ENCODE results near the gene ZSCAN32.

The ZSCAN32 gene

GRCh38 chr16:3358871-3359270 lies 41.9 kb downstream of the ZSCAN32 start:
- no peak overlapping the region for H3K27ac ChIP-seq (ENCODE audit: low read depth, low read length)
- no peaks in the 10 kb centered on the region for H3F3A ChIP-seq (ENCODE audit: insufficient read depth)
- H2AFZ ChIP-seq (ENCODE audit: low read depth, low read length, severe bottlenecking): no peak overlapping the region
- H3K9ac ChIP-seq (ENCODE audit: low read length): no peak overlapping the region
- H3K9me3 ChIP-seq (ENCODE audit: insufficient read depth, low read length): no peaks in the 10 kb centered on the region
- H3K4me2 ChIP-seq (ENCODE audit: low read depth, low read length, poor library complexity, severe bottlenecking): no peak overlapping the region
- TF ChIP-seq EZH2phosphoT487 (conservative IDR thresholded peaks at IDR 0.05; ENCODE audit: low read length): no peak
- TF ChIP-seq CTCF (IDR thresholded peaks at IDR 0.05; ENCODE audit: insufficient read depth, low read length, poor library complexity, severe bottlenecking): no peak
- no peak overlapping the region for H3K4me3 ChIP-seq (ENCODE audit: insufficient read depth, low read length, poor library complexity, severe bottlenecking)
- H4K20me1 ChIP-seq (ENCODE audit: low read depth, low read length): no peaks in the 10 kb centered on the region
- no peaks in the 10 kb centered on the region for H3K36me3 ChIP-seq (ENCODE audit: low read length)
- no peaks in the 10 kb centered on the region for H3K9me2 ChIP-seq (replicated peaks; ENCODE audit: insufficient read depth, low read length)
- no peaks in the 10 kb centered on the region for H3K27me3 ChIP-seq (ENCODE audit: low read length)
- H3K79me2 ChIP-seq (ENCODE audit: insufficient read depth, low read length): no peaks in the 10 kb centered on the region

GRCh38 chr16:3356118-3356517 lies 44.7 kb downstream of the ZSCAN32 start:
- Histone ChIP-seq H3K4me2 (ENCODE audit: low read depth, low read length, poor library complexity, severe bottlenecking) (no peak overlapping the region), H3K9me2 (replicated peaks; ENCODE audit: insufficient read depth, low read length) (no peaks in the 10 kb centered on the region), H3K9me3 (ENCODE audit: insufficient read depth, low read length) (no peaks in the 10 kb centered on the region), H3K36me3 (ENCODE audit: low read length) (no peaks in the 10 kb centered on the region), H3F3A (ENCODE audit: insufficient read depth) (0 out of 2 replicates have a peak, but pooled peaks cover 5% of the 10 kb centered on the region), H2AFZ (ENCODE audit: low read depth, low read length, severe bottlenecking) (no peak overlapping the region), H3K9ac (ENCODE audit: low read length) (no peak overlapping the region), H3K27ac (ENCODE audit: low read depth, low read length) (no peak overlapping the region), H3K79me2 (ENCODE audit: insufficient read depth, low read length) (no peaks in the 10 kb centered on the region), H3K27me3 (ENCODE audit: low read length) (no peaks in the 10 kb centered on the region), H4K20me1 (ENCODE audit: low read depth, low read length) (no peaks in the 10 kb centered on the region), H3K4me3 (ENCODE audit: insufficient read depth, low read length, poor library complexity, severe bottlenecking) (no peak overlapping the region)
- no peak for TF ChIP-seq CTCF (IDR thresholded peaks at IDR 0.05; ENCODE audit: insufficient read depth, low read length, poor library complexity, severe bottlenecking)
- TF ChIP-seq EZH2phosphoT487 (conservative IDR thresholded peaks at IDR 0.05; ENCODE audit: low read length): no peak

GRCh38 chr16:3355589-3355988 lies 45.2 kb downstream of the ZSCAN32 start, which contains the start of gene OR2C1:
OR2C1 (plus strand) TSS chr16:3355889; CDS start chr16:3355941, 52 bp downstream.
- TF ChIP-seq CTCF (IDR thresholded peaks at IDR 0.05; ENCODE audit: insufficient read depth, low read length, poor library complexity, severe bottlenecking) (no peak), EZH2phosphoT487 (conservative IDR thresholded peaks at IDR 0.05; ENCODE audit: low read length) (no peak)
- H3K9ac ChIP-seq (ENCODE audit: low read length): no peak within 1 kb of the TSS
- no peaks in the 10 kb centered on the region for H4K20me1 ChIP-seq (ENCODE audit: low read depth, low read length)
- no peaks in the 10 kb centered on the region for H3K79me2 ChIP-seq (ENCODE audit: insufficient read depth, low read length)
- H3K36me3 ChIP-seq (ENCODE audit: low read length): no peaks in the 10 kb centered on the region
- H3K4me2 ChIP-seq (ENCODE audit: low read depth, low read length, poor library complexity, severe bottlenecking): no peak within 1 kb of the TSS
- H3K27me3 ChIP-seq (ENCODE audit: low read length): no peaks in the 10 kb centered on the region
- H3K9me2 ChIP-seq (replicated peaks; ENCODE audit: insufficient read depth, low read length): no peaks in the 10 kb centered on the region
- H3K9me3 ChIP-seq (ENCODE audit: insufficient read depth, low read length): no peaks in the 10 kb centered on the region
- no peak within 1 kb of the TSS for H3K4me3 ChIP-seq (ENCODE audit: insufficient read depth, low read length, poor library complexity, severe bottlenecking)
- H3F3A ChIP-seq (ENCODE audit: insufficient read depth): 0 out of 2 replicates have a peak, but pooled peaks cover 8% of the 10 kb centered on the region
- no peak within 1 kb of the TSS for H2AFZ ChIP-seq (ENCODE audit: low read depth, low read length, severe bottlenecking)
- no peak within 1 kb of the TSS for H3K27ac ChIP-seq (ENCODE audit: low read depth, low read length)

All from SU-DHL-6 (cell line).